ENCODE data around the gene TBCCD1.
"Not testable (repeated sequence)": the region's sequence is repeated elsewhere in the genome, so short reads cannot be mapped to it uniquely, and the experiment has no call there.

Gene TBCCD1

DNA sequence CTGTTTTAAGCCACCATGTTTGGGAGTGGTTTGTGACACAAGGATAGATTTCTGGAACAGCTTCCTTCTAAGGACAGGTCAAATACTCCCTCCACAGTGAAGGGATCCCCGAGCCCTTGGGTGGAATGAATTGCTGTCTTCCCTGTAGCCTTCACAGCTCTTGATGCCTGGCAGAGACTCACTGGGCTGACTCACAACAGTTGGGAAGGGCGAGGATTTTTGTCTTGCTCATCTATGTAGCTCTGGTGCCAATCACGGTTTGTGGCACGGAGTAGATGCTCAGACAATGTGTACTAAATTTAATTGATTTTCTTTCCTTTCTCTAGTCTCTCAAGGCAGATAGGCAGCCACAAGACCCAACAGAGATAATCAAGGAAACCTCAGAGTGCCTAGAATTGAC is 49.9 kb downstream of the TBCCD1 start:
- DNase-seq = no peak

DNA sequence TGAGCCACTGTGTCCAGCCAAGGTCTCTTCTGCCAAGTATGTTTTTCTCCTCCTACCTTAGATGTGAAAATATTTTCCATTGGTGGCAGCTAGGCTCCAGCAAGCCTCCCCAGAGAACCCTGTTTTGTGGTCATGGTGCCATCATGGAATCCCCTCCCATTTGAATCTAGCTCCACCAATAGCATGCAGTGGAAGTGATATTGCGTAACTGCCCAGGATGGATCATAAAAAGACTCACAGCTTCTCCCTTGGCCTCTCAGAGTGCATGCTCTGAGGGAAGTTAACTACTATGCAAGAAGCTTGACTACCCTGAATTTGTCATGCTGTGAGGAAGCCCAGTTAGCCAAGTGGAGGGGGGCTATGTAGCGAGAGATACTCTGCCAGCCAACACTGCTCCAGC is 50.5 kb downstream of the TBCCD1 start:
- no peak for DNase-seq

DNA sequence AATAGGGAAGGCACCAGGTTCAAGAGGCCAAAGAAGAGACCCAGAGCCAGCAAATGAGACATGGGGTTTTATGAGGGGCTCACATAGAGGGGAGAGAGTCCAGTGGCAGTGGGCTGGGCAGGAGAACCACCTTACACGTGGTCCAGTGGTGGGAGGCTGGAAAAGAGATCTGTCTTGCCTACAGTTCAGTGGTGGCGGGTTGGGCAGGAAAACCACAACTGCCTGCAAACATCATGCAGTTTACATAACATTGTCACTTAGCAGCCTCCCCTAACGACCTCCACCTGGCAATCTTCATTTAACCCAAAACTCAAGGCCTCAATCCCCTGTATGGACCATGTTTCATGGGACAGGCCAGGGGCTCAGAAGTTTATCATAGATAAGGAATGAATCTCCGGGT is 52.0 kb downstream of the TBCCD1 start:
- DNase-seq = no peak

DNA sequence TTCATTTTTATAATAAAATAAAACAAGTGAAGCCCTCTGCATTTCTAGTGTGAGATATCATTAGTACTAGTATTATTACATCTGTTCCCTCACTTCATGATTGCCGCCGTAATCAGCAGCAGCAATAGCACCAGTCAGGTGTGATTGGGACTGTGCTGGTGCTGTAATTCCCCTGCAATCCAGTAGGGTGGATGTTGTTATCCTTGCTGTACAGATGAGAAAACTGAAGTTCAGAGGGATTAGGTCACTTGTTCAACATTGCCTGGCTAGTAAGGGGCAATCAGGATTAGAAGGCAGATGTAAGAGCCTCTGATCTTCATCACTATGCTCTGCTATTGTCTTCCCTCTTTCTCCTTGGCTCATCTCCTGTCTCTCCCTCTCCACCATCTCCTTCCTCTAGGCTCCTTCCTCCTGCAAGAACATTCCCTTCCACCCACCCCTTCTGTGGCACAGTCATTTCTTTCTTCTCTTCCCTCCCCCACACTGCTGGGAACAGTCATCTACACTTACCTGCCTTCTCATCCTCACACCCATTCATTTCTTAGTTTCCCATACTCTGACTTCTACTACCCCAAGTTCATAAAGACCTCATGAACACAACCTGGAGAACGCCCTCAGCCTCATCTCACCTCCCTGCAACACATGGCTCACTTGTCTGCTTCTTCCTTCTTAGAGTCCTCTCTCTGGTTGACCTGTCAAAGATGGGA is 52.7 kb downstream of the TBCCD1 start:
- no peak for DNase-seq

DNA sequence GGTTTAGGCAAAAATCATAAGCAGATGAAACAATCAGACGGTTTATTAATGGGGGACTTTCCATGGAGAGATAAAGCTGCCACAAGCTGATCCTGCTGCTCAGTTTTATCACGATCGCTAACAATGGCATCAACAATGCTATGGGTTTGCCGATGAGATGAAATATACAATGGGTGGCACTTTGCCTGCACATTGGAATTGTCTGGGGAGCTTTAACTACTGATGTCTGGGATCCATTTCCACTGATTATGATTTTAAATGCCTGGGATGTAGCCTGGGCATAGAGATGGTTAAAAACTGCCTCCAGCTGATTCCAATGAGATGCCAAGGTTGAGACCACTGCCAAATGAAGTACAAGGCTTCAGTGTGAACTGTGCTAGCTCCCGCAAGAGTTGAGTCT is 53.8 kb downstream of the TBCCD1 start:
- no peak for DNase-seq

DNA sequence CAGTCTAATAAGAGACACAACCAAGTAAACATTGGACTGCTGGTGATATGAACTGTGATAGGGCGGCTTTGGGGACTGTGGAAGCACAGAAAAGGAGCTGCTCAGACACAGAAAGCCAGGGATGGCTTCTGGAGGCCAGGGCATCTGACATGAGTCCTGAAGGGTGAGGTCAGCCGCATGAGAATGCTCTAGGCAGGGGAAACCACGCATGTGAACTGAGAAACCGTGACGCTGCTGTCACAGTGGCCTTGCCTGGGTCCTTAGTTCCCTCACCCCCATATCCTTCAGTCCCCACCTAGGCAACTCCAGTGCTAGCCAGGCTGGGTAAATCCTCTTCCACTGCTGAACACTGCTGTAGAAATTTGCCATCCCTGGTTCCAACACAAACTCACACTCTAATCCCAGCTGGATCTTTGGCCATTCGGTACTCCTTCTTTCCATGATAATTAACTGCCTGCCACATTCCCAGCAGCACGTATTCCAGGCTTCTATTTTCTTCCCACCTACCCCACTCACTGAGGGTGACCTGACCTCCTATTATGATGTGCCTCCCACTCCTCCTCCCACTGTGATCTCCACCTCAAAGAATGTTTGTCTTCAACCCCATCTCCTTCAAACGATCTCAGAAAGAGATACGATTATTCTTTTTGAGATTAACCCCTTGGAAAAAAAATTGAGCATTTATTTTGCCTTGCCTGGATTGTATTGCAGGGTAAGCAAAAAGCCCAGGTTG is 54.4 kb downstream of the TBCCD1 start:
- DNase-seq = no peak

DNA sequence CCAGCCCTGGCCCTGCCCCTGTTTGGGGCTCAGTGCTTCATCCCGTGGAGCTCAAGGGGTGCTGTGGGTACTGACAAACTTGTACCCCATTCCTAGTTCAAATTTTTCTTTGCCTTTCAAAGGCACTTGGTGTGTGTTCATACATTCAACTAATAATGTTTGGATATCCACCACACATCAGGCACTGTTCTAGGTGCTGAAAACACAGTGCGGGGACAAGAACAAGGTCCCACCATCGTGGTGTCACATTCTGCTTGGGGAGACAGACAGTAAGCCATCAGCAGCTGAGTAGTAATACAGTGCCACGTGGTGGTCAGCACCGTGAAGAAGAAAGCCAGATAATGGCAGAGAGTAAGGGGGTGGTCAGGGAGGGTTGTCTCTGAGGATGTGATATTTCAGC is 55.4 kb downstream of the TBCCD1 start:
- no peak for DNase-seq

DNA sequence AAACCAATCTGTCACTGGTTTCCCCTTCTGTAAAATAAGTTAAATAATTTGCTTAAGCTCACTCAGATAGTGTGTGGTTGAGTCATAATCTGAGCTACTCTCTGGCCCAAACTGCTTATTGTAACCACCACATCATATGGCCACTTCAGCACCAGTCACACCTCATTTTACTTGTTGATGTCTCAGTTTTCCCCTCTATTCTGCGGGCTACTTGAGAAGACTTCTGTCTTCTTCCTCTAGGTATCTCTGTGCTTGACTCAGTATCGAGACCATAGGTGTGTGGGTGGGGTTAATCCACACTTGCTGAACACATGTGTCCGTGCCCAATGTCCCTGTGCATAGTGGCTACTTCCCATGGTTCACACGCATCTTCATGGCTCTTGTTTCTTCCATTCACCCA is 55.9 kb downstream of the TBCCD1 start:
- DNase-seq = no peak

DNA sequence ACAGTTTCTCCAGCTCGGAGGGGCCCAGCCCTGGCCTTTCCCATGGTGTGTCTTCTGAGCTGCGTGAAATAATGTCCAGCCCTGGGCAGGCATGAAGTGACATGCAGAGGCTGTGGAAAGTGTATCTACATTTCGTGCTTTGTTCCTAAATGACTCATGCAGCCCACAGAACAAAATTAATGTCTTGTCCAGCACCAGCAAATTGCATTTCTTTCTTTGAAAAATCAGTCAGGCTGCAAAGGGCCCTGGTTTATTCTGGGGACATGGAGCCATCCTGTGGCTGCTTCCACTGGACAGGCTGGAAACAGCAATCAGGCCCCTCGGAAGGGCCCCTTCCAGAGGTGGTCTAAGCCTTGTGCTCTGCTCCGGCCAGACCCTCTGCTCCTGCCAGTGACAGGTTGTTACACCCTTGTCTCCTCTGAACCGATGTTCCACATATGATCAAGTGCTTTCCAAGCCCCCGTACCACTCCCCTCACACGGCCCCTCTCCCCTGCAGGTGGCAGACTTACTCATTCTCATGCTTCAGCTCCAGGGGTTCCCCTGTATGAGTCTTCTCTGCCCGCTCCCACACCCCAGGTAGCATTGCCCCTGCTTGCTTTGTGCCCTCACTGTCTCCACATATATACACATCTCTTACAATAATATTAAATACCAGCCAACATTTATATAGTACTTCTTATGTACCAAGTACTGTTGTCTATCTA is 56.6 kb downstream of the TBCCD1 start:
- no peak for DNase-seq

DNA sequence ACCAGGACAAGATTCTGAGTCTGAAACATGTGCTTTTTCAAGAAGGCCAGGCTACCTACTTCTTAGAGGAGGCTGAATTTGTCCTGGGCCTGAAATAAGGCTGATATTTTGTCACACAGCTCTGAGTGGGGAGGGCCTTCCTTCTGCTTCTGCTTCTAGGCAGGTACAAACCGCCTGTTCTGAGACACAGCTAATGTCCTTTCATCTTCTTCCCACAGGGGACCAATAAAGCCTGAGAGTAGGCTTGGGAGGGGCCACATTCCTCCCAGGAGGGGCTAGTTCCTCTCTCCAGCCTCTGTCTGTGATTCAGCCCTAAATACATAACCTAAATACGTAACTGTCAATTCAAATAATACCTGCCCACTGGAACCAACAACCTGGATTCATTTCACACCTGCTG is 57.7 kb downstream of the TBCCD1 start:
- no peak for DNase-seq

DNA sequence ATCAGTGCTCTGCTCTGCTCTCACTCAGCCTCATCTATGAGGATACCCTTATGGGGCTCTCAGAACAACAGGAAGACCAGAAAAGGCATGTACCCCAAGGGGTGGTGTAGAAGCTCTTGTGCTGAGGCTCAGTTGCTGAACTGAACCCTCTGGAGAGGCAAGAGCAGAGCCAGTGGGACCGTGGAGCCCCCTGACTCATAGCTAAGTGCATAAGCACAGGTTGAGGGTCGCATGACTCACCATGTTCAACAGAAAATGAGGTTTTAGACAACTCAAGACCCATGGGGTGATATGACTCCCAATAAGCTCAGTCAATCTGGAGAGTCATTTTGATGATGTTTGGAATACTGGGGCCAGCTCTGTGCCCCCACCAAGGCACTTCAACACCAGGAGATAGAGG is 60.3 kb downstream of the TBCCD1 start:
- DNase-seq = no peak

DNA sequence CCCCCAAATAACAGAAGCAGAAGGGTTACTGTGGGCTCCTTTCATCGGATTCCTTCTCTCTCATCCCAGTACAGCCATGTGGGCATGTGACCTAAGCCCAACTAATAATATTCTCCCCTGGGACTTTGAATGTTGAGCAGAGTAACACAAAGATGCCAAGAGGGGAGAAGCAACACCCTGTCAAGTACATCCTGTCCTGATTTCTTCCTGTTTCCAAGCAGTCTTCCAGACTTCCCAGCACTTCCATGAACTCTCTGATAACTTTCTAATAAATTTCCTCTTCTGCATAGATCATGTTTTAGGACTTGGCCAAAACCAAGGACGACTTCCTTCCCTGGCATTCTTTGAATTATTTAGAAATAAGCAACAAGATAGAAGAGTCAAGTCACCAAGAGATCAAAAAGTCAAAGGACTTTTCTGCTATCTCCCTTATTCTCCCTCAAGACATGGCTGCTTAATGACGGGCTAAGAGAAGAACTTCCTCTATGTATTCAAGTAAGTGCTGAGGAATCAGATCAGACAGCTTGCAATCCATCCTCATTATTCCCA is 60.9 kb downstream of the TBCCD1 start:
- no peak for DNase-seq

DNA sequence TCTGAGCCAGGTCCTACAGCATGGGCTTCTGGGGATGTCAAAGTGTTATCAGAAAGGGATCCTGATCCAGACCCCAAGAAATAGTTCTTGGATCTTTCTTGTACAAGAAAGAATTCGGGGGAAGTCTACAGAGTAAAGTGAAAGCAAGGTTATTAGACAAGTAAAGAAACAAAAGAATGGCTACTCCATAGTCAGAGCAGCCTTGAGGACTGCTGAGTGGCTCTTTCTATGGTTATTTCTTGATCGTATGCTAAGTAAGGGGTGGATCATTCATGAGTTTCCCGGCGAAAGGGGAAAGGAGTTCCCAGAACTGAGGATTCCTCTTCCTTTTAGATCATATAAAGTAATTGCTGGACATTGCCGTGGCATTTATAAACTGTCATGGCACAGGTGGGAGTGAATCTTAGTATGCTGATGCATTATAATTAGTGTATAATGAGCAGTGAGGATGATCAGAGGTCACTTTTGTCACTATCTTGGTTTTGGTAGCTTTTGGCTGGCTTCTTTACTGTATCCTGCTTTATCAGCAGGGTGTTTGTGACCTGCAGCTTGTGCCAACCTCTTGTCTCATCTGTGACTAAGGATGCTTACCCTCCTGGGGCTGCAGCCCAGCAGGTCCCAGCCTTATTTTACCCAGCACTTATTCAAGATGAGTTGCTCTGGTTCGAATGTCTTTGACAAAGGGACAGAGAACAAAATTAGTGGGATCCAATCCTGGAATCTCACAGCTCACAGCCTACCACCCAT is 64.0 kb downstream of the TBCCD1 start:
- no peak for DNase-seq

DNA sequence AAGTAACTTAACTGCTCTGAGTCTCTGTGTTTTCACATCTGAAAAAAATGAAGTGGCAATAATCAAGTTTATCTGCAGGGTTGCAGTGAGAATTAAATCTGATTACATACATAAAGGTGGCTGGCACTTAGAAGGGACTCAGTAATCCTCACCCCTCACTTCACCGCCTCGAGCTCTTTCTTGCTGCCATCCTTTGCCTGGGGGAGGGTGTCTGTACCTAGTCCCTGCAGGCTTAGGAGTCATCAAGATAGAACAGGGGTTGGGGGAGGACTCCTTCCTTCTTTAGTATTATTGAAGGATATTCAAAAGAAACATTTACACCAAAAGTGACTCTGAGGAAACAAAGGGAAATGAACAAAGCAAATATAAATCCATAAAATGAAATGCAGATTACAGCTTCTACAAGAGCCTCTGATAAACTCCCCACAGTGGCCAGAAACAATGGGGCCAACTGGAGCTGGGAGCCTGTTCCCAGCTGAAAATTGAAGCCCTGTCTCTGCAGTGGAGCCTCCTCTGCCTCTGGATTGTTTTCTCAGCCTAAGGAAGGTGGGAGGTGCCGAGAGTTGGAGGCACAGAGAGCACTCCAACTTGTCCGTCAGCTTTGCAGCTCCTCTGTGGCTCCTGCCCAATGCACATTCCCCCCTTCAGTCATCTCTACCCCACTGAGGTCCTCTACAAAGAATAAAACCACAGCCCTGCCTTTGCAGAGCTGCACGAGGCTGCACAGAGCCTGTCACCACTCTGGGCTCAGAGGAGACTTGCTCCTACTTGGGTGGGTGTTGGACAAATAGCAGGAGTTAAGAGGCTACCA is 64.8 kb downstream of the TBCCD1 start:
- no peak for DNase-seq

DNA sequence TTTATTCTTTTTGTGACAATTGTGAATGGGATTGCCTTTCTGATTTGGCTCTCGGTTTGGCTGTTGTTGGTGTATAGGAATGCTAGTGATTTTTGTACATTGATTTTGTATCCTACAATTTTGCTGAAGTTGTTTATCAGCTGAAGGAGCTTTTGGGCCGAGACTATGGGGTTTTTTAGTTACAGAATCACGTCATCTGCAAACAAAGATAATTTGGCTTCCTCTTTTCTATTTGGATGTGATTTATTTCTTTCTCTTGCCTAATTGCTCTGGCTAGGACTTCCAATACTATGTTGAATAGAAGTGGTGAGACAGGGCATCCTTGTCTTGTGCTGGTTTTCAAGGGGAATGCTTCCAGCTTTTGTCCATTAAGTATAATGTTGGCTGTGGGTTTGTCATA is 67.2 kb downstream of the TBCCD1 start:
- DNase-seq = not testable (repeated sequence)

DNA sequence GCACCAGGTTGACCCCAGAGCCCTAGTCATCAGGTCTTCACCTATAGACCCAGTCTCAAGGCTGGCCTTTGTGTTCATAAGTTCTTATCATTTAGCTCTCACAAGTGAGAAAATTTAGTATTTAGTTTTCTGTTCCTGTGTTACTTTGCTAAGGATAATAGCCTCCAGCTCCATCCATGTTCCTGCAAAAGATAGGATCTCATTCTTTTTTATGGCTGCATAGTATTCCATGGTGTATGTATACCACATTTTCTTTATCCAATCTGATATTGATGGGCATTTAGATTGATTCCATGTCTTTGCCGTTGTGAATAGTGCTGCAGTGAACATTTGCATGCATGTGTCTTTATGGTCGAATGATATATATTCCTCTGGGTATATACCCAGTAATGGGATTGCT is 69.1 kb downstream of the TBCCD1 start:
- not testable (repeated sequence) for DNase-seq

DNA sequence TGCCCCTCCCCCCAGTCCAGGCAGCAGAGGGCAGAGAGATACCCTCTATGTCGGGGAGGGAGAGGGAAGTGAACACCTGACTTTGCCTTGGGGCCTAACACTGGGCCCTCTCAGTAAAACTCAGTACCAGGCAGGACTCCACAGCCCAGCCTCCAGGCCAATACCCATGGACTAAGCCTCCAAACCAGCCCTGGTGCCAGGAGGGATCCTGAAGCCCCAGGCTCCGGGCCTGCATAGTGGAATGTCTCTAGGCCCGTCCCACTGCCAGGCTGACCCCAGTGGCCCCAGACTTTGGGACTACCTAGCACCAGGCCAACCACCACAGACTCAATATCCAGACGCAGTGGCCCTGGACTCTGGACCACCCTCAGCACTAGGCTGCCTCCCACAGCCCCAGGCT is 69.5 kb downstream of the TBCCD1 start:
- DNase-seq = no peak

DNA sequence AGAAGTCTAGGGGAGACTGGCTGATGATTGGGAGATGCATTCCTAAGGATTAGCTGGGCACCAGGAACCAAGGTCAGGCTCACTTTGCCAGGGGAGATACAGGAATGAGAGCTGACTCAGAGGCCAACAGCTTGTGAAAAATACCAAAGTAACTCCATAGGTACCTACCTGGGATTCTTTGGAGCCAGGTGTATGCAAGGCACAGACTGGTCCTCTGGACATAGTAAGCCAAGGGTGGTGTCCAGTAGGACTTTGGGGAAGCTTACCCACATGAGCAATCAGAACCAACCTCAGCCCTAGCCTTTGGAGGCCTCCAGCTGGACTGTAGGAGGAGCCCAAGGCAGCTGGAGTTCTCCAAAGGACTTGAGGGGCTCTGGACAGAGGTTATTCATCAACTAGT is 70.5 kb downstream of the TBCCD1 start:
- DNase-seq = no peak

Data from kidney glomerular epithelial cell (primary cell).